A673 (cell line): ENCODE data around the gene MYO1E.

ENCODE experiments used
- CTCF ChIP-seq: fragments of 300-800, 200-600 bp; sonication (generic); conservative IDR thresholded peaks from 2 replicates; pipeline ENCODE4 v1.5.1; 2017; ENCODE audit warnings: low read depth, mild to moderate bottlenecking, antibody characterized with exemption, low read length, moderate library complexity, mixed read lengths
- EZH2 ChIP-seq: fragments of 200-600 bp; sonication (generic); IDR thresholded peaks from 2 replicates; pipeline ENCODE4 v1.6.1; 2017; ENCODE audit warnings: borderline replicate concordance, low read depth, mild to moderate bottlenecking, mixed read lengths, antibody characterized with exemption, low read length; ENCODE audit not compliant: poor library complexity, severe bottlenecking

DNA sequence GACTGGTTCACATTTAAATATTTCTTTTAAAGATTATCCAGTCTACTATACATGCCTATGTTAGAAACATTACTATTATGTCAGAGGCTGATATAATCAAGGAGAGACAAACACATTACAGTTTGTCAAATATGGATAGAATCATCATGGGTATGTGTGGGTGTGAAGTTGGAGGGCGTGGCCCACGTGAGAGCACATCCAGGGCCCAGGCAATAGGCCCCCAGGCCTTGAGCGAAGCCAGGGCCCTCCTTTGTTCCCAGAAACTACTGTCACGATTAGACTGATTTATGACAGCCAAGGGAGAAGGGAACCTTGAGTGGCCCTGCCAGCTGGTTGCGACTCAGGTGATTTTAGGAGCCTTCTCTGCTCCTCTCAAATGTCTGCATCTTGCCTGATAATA, 193.0 kb downstream of the MYO1E start:
- TF ChIP-seq CTCF (no peak), EZH2 (no peak)
